Loucy (cell line): ENCODE data around the gene KANSL1.

Experiments
- H2AFZ ChIP-seq: fragments of 200-600 bp; sonication (generic); 2 replicates; pipeline ENCODE4 v1.6.0; 2016; ENCODE audit warnings: antibody characterized with exemption, mild to moderate bottlenecking, low read length, moderate library complexity
- H3F3A ChIP-seq: fragments of 200-600 bp; 2 replicates; pipeline ENCODE4 v1.6.0; 2016; ENCODE audit warnings: antibody characterized with exemption, low read depth, mild to moderate bottlenecking
- H3K27me3 ChIP-seq: fragments of 200-600 bp; sonication (generic); 2 replicates; pipeline ENCODE4 v1.6.1; 2014; ENCODE audit warnings: low read length, mild to moderate bottlenecking; ENCODE audit not compliant: insufficient read depth, poor library complexity, severe bottlenecking
- H3K36me3 ChIP-seq: fragments of 200-600 bp; sonication (generic); 2 replicates; pipeline ENCODE4 v1.6.1; 2016; ENCODE audit warnings: low read length; ENCODE audit not compliant: insufficient read depth
- H3K4me1 ChIP-seq: fragments of 200-600 bp; sonication (generic); 2 replicates; pipeline ENCODE4 v1.5.1; 2014; ENCODE audit warnings: low read length, mild to moderate bottlenecking; ENCODE audit not compliant: insufficient read depth, poor library complexity, severe bottlenecking
- H3K4me2 ChIP-seq: fragments of 200-600 bp; sonication (generic); 2 replicates; pipeline ENCODE4 v1.6.0; 2014; ENCODE audit warnings: antibody characterized with exemption, low read length, low read depth, mild to moderate bottlenecking; ENCODE audit not compliant: poor library complexity, severe bottlenecking
- H3K4me3 ChIP-seq: fragments of 200-600 bp; sonication (generic); 2 replicates; pipeline ENCODE4 v1.5.1; 2014; ENCODE audit warnings: low read length, mild to moderate bottlenecking, mixed read lengths; ENCODE audit not compliant: poor library complexity, severe bottlenecking
- H3K79me2 ChIP-seq: fragments of 200-600 bp; sonication (generic); 2 replicates; pipeline ENCODE4 v1.6.1; 2014; ENCODE audit warnings: low read length; ENCODE audit not compliant: insufficient read depth
- H3K9ac ChIP-seq: fragments of 200-600 bp; sonication (generic); 2 replicates; pipeline ENCODE4 v1.6.0; 2014; ENCODE audit warnings: mild to moderate bottlenecking, low read depth, low read length, moderate library complexity; ENCODE audit not compliant: poor library complexity, severe bottlenecking
- H3K9me2 ChIP-seq: fragments of 200-600 bp; sonication (generic); replicated peaks from 2 replicates; pipeline ENCODE4 v1.6.1; 2016; ENCODE audit warnings: low read depth, low read length, mixed read lengths
- H3K9me3 ChIP-seq: fragments of 200-600 bp; sonication (generic); 2 replicates; pipeline ENCODE4 v1.6.1; 2014; ENCODE audit warnings: mild to moderate bottlenecking, antibody characterized with exemption, low read length, low read depth; ENCODE audit not compliant: insufficient read depth
- H4K20me1 ChIP-seq: fragments of 200-600 bp; sonication (generic); 2 replicates; pipeline ENCODE4 v1.6.0; 2014; ENCODE audit warnings: antibody characterized with exemption, low read length, mild to moderate bottlenecking; ENCODE audit not compliant: insufficient read depth, poor library complexity, severe bottlenecking
- CTCF ChIP-seq: fragments of 200-600 bp; sonication (generic); conservative IDR thresholded peaks from 2 replicates; pipeline ENCODE4 v1.5.1; 2014; ENCODE audit warnings: mild to moderate bottlenecking, antibody characterized with exemption, low read length
- EZH2phosphoT487 ChIP-seq: fragments of 200-600 bp; IDR thresholded peaks from 2 replicates; pipeline ENCODE4 v1.6.1; 2018; ENCODE audit warnings: antibody characterized with exemption, mild to moderate bottlenecking, moderate library complexity, borderline replicate concordance

KANSL1 gene

DNA sequence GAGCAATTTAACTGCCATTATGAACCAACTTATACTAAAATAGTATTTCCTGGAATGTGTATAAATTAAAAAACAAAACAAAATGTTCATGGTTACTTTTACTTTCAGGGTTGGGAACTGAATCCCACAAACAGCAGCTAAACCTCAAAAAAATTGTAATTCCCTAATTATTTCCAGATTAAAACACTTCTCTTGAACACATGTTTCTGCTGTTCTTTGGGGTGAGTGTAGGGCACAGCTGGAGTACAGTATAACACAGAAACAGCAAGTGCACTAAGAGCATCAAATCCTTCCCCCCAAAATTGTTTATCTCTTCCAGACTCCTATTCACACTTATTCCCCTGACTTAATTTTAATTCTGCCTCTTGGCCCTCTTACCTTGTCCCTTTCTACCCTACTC lies 56.4 kb downstream of the KANSL1 start:
- Histone ChIP-seq H3K36me3 (peaks cover 3% of the 10 kb centered on the region; the same call in 1 of the 2 replicates), H3K4me3 (no peak overlapping the region), H3K4me2 (no peak overlapping the region), H3K9me3 (no peaks in the 10 kb centered on the region), H3K79me2 (peaks cover 100% of the 10 kb centered on the region), H3K27me3 (no peaks in the 10 kb centered on the region), H3K4me1 (peaks cover 8% of the 10 kb centered on the region), H3K9ac (no peak overlapping the region), H3F3A (no peaks in the 10 kb centered on the region), H2AFZ (no peak overlapping the region), H3K9me2 (no peaks in the 10 kb centered on the region), H4K20me1 (peaks cover 100% of the 10 kb centered on the region)
- TF ChIP-seq EZH2phosphoT487: no peak
- no peak for TF ChIP-seq CTCF

DNA sequence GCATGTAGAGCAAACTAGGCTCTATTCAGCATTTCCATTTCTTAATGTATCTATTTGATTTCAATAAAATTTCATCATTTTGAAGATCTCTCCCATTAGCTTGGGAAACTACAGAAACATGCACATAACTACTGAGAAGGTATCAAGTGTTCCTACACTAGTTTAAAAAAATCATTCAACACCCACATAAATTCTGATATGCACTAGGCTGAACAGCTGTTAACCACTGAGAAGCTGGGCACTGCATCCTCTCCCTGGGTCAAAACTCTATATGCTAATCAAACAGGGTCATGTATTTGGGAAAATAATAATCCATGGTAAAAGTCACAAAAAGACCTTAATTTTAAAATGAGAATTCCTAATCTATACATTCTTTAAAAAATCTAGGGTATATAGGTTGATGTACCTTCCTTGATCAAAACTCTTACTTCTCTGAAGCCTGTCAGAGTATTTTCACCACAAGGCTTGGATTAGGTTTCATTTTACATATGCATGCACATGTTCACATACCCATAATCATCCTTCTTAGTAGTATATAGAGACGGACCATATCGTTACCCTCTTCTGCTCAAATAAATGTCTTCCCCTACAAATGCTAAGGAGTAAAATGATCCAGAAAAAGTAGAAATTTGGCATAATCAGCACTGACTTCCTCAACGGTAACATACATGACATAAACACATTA lies 57.2 kb downstream of the KANSL1 start:
- H3K4me1 ChIP-seq: peaks cover 5% of the 10 kb centered on the region
- no peaks in the 10 kb centered on the region for H3F3A ChIP-seq
- no peak overlapping the region for H3K9ac ChIP-seq
- peaks cover 3% of the 10 kb centered on the region; the same call in 1 of the 2 replicates for H3K36me3 ChIP-seq
- H3K79me2 ChIP-seq: peaks cover 100% of the 10 kb centered on the region
- no peaks in the 10 kb centered on the region for H3K9me2 ChIP-seq
- peaks cover 100% of the 10 kb centered on the region for H4K20me1 ChIP-seq
- H2AFZ ChIP-seq: no peak overlapping the region
- no peak for TF ChIP-seq EZH2phosphoT487
- TF ChIP-seq CTCF: no peak
- H3K27me3 ChIP-seq: no peaks in the 10 kb centered on the region
- no peaks in the 10 kb centered on the region for H3K9me3 ChIP-seq
- no peak overlapping the region for H3K4me3 ChIP-seq
- no peak overlapping the region for H3K4me2 ChIP-seq

GRCh38 chr17:46135126-46135812 lies 58.0 kb downstream of the KANSL1 start:
- no peak for TF ChIP-seq CTCF
- no peak overlapping the region for H2AFZ ChIP-seq
- H3K9me2 ChIP-seq: no peaks in the 10 kb centered on the region
- no peak overlapping the region for H3K4me2 ChIP-seq
- H4K20me1 ChIP-seq: peaks cover 100% of the 10 kb centered on the region
- H3F3A ChIP-seq: no peaks in the 10 kb centered on the region
- H3K9me3 ChIP-seq: no peaks in the 10 kb centered on the region
- peaks cover 5% of the 10 kb centered on the region for H3K4me1 ChIP-seq
- H3K27me3 ChIP-seq: no peaks in the 10 kb centered on the region
- H3K4me3 ChIP-seq: no peak overlapping the region
- H3K9ac ChIP-seq: no peak overlapping the region
- H3K79me2 ChIP-seq: peaks cover 100% of the 10 kb centered on the region
- H3K36me3 ChIP-seq: peaks cover 3% of the 10 kb centered on the region; the same call in 1 of the 2 replicates
